NCI-H524 treated with DMSO at 0.1 percent for 48 hours (cell line): ENCODE data around the gene DCC.

Experiments
- DNase-seq: peaks from one replicate; lab custom pipeline; 2025; lab: John Stamatoyannopoulos, UW

DCC gene

DNA sequence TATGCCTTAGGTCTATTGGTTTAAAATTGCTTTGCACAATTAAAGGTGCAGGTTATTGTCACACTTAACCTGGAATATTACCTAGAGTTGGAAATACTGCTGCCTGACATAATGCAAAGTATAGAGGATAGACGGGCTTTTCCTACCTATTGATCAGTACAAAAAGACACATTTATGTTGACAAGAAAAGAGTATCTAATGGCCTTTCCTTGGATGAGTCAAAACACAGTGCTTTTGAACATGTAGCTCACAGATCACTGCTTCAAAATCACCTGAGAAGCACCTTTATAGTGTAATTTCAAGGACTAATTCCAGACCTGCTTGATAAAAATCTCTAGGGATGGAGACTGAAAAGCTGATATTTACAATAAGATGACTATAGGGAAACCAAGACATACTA is 262.8 kb downstream of the DCC start:
- DNase-seq: no peak

DNA sequence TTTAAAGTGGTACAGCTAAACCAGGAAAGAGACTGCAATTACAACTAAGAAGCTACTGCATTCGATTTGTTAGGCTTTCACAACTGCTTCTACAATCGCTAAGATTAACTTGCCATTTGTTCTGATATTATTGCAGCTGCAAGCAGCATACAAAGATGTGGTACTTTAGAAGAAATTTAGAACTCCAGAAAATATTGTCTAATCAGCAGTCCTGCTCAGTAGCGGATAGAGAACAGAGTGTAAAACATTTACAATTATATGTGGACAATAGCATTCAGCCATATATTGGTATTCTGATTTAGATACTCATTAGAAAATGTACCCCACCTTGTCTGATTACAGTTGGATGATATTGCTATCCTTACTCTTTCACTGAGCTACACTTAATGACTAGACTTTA is 265.3 kb downstream of the DCC start:
- DNase-seq: no peak

DNA sequence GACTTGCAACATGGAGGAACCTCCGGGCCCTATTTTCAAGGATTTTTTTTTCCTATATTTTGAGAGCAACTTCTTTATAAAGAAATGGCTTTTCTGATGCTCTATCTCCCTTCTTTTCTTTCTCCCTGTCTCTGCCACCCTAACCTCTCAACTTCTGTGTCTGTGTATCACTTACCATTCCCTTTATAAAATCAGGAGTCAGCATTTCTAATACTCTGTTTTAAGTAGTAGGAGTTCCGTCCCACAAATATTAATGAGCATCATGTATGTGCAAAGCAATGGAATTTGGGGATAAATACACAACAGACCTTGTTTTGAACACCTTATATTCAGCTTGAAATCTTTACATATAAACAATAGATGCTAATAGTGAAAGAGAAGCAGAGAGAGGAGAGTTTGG is 268.0 kb downstream of the DCC start:
- no peak for DNase-seq

DNA sequence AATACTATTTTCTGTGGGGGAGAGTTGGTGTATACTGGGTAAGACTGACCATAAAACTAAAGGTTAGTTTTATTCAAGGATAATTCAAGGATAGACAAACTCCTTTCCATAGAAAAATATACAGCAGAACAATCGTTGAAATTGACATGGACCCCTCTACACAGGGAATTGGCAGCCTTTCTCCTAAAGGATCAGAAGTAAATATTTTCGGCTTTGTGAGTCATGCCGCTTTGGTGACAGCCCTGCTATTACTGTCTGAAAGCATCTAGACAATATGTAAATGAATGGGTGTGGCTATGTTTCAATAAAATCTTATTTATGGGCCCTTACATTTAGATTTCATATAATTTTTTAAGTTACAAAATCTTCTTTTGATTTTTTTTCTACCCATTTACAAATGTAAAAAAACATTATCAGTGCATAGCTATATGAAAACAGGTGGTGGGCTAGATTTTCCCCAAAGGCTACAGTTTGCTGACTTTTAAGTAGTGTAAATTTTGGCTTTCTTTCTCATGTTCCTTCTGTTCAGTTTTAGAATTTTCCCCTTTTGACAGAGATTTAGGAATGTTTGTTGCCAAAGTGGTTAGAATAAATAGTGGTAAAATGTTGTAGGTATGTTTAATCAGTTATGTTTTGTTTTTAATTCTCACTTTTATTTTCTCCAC is 270.6 kb downstream of the DCC start:
- no peak for DNase-seq

GRCh38 chr18:52612406-52612805 is 272.4 kb downstream of the DCC start:
- DNase-seq: no peak

DNA sequence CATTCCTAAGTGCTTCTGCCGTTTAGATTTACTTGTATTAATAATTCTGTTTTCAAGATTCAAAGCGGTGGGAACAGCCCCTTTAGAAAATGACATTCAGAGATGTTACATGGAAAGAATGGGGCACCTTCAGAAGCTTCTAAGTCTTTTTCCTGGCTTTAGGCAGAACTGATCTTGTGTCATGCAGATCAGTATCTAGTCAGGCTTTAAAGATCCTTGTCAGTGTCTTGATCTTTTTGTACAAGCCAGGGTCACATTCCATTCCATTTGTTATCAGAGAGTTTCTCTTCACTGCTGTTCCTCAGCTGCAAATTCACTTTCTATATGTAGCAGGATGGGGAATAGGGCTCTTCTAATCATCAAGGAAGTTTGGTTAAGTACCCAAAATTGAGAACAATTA is 275.3 kb downstream of the DCC start:
- no peak for DNase-seq

DNA sequence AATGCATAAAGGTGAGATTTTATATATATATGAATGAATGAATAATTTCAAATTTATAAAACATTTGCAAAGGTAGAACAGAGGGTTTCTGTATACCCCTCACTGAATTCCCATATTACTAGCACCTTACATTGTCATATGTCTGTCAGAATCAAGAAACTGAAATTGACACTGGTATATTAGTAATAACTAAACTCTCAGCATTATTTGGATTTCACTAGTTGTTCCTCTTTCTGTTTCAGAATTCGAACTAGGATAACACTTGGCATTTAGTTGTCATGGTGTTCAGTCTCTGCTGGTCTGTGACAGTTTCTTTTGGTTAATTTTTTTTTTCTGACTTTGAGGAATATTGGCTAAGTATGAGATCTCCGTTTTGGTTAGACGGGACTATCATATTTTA is 275.9 kb downstream of the DCC start:
- DNase-seq: no peak

- no peak for DNase-seq
Measured at GRCh38 chr18:52617931-52618330, 277.9 kb downstream of the DCC start.

DNA sequence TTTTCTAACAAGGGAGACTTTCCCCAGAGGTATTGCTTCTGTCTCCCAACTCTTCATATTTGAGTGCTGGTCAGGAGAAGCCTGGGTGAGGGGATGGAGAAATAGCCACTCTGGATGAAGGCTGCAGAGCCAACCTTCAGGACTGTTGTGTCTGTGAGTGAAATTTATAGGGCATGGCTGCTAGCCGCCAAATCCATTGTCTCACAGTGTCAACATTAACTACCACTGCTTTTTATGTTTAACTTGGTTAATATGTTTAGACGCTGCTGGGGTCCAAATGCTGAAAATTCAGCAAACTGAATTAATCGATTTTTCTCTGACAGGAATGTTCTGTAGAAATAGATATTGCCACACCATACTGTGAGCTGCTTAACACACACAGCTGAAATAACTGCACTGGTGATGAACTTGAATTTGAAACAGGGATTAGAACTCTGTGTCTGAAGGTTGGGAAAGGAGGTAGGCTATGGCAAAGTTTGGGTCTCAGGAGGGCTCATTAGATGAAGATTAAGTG is 281.0 kb downstream of the DCC start:
- no peak for DNase-seq

DNA sequence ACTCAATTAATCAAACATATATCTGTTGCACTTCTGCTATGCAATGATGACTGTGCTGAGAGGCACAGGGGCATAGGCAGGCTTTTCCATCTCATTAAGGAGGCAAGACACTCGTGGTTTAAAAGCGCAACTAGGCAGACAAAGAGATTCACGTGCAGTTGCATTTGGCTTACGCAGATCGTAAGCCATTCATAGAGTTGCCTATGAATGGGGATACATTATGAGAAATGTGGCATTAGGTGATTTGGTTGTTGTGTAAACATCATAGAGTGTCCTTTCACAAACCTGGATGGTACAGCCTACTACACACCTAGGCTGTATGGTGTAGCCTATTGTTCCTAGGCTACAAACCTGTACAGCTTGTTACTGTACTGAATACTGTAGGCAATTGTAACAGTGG is 284.7 kb downstream of the DCC start:
- no peak for DNase-seq

DNA sequence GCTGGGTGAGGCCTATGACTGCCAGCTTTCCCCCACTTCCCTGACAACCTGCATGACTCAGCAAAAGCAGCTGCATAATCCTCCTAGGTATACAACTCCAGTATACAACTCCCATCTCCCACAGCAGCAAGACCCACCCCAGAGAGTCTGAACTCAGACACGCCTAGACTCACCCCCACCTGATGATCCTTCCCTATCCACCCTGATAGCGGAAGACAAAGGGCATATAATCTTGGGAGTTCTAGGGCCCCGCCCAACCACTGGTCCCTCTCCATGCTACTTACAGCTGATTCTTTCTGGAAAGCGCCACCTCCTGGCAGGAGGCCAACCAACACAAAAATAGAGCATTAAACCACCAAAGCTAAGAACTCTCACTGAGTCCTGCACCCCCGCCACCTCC is 296.5 kb downstream of the DCC start:
- no peak for DNase-seq

DNA sequence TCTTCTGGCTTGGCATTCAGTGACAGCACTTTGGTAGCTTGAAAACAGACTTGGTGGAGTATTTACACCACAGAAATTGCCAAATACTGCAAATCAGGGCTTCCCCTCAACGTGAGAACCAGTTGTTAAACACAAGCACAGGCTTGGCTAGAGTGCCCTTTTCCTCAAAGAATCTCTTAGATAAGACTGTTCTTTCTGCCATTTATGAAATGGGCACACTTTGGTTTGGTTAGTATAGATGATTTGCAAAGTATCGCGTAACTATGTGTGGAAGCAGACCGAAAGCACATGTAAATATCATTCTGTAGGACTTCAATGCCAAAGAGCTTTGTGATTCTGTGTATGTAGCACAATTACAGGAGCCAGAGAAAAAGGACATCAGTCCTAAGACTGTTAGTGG is 308.2 kb downstream of the DCC start:
- DNase-seq: no peak

DNA sequence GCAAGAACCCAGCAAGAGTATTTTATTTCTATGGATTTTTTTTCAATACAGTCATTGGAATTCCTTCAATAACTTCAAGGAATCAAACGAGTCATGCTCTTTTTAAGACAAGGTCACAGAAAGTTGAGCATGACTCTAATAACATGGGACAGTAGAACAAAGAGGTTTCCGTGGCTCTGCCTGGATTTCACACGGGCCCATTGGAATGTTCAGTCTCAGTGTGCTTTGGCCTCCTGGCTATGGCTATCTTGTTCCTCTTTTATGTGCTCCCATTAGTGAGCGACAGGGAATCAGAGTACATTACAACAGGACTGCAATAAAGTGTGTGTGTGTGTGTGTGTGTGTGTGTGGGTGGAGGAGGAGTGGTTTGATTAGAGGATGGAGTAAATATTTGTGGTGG is 312.4 kb downstream of the DCC start:
- no peak for DNase-seq

GRCh38 chr18:52657043-52657805 is 317.2 kb downstream of the DCC start:
- DNase-seq: no peak

GRCh38 chr18:52667463-52668065 is 327.6 kb downstream of the DCC start:
- no peak for DNase-seq

DNA sequence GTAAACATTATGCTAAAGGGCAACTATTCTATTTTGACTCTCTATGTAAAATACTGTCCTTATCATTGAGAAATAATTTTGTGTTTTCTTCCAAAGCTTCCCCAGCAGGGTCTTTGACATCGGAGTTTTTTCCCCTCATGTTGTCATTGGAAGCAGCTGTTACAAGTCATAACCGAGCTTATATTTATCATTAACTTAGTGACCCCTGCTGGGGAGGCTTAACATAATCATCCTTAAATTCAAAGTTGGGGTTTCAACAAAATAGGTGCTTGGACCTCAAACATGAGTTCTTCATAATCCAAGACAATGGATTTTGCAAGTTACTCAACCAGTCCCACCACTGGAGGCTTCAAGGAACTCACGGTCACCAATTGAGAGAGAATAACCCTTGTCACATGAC is 330.9 kb downstream of the DCC start:
- peak; percentile 31 for DNase-seq

DNA sequence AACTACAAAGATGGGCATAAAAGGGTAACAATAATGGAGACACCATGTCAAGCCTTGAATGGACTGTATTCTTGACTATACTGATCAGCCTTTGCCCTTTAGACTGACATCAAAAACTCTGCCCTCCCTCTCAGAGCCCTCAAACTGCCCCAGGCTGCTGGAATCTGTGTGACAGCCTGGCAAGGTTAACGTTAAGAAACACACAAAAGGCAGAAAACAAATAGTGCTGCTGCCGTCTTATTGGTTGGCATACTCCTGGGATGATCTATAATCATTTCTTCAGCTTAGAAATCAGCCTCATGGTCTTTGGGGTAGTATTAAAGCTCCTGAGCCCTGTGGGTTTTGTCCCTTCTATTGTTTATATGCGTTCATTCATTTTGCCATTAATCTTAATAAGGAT is 338.0 kb downstream of the DCC start:
- no peak for DNase-seq

DNA sequence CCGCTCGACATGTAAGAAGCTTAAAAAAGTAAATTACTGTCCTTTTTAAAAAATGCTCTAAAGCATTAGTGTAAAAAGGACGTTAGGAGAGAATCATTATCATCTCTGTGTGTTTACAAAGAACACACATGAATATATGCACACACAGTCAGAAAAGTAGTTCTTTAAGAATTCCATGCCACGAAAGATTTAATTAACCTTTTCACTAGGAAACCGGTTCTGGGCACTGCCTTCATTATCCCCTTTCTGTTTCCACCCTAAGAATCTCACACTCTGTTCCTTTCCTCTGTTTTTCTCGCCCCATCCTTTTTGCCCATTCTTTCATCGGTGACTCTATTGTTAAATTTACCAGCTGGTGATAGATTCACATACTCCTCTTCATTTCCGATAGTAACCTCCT is 338.6 kb downstream of the DCC start:
- no peak for DNase-seq

DNA sequence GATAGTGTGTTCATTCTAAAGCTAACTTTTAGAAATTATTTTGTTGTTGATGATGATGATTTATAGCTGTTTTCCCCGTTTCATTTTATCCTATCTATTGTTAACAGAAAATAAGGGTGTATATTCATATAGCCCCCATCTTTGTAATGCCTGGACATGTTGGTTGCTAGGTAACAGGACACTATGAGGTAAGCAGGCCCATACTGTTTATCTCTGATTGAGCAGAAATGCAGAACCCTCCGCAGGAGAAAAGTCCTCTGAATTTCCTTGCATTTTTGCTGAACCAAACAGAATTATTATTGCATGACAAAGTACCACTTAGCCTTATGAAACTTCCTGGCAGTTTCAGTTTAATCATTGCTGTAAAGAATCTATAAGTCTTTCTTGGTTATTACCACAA is 339.4 kb downstream of the DCC start:
- DNase-seq: no peak

DNA sequence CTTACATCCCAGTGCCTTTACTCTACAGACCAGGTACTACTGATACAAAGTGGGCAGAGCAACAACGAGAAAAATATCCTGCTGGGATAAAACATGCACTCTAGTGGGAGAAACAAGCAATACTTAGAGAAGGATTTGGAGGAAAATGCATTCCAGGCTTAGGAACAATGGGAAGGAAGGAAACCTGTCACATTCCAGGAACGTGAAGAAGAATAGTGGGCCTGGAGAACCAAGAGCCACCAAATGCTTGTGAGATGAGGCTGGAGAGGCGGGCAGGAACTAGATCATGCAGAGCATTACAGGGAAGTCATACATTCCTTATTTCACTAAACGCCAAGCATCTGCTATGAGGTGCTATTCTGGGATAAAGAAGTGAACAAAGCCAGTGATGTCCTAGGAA is 342.3 kb downstream of the DCC start:
- no peak for DNase-seq

GRCh38 chr18:52685316-52685715 is 345.3 kb downstream of the DCC start:
- no peak for DNase-seq

GRCh38 chr18:52691841-52692240 is 351.8 kb downstream of the DCC start:
- no peak for DNase-seq

GRCh38 chr18:52694804-52695203 is 354.8 kb downstream of the DCC start:
- no peak for DNase-seq
